ENCODE data around the gene SYNCRIP.
"Not testable (repeated sequence)": the region's sequence is repeated elsewhere in the genome, so short reads cannot be mapped to it uniquely, and the experiment has no call there.

DNA sequence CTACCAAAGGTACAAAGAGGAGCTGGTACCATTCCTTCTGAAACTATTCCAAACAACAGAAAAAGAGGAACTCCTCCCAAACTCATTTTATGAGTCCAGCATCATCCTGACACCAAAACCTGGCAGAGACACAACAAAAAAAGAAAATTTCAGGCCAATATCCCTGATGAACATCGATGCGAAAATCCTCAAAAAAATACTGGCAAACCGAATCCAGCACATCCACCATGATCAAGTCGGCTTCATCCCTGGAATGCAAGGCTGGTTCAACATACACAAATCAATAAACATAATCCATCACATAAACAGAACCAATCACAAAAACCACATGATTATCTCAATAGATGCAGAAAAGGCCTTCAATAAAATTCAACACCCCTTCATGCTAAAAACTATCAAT lies 59.9 kb downstream of the SYNCRIP start:
- not testable (repeated sequence) for TF ChIP-seq EZH2 (IDR thresholded peaks at IDR 0.05; ENCODE audit: borderline replicate concordance); CTCF (IDR thresholded peaks at IDR 0.05; ENCODE audit: poor library complexity)
